HCT116 (cell line): ENCODE data around the gene RASAL2.

Experiments used
- EZH2 ChIP-seq: fragments of 200-600 bp; sonication (generic); IDR thresholded peaks from 2 replicates; pipeline ENCODE4 v1.6.1; 2017; ENCODE audit warnings: antibody characterized with exemption, mixed run types
- EZH2phosphoT487 ChIP-seq: fragments of 200-600 bp; IDR thresholded peaks from 2 replicates; pipeline ENCODE4 v1.6.1; 2018; ENCODE audit warnings: antibody characterized with exemption, borderline replicate concordance
- JUND ChIP-seq: IDR thresholded peaks from 2 replicates; pipeline ENCODE4 v1.6.1; 2012
- RAD21 ChIP-seq: IDR thresholded peaks from 2 replicates; pipeline ENCODE4 v1.6.1; 2012; ENCODE audit warnings: low read depth, mild to moderate bottlenecking
- SP1 ChIP-seq: IDR thresholded peaks from 2 replicates; pipeline ENCODE4 v1.6.1; 2012; ENCODE audit warnings: low read depth
- TF ChIP-seq, protein P1 (sequence below), 3 experiments: fragments of 200-600 bp in 1 of 3; sonication (generic) in 1 of 3; IDR thresholded peaks in 2 of 3; conservative IDR thresholded peaks in 1 of 3; 2 replicates each; pipeline ENCODE4 v1.5.1; 2012 to 2017; ENCODE audit warnings: low read depth in 2 of 3, low read length in 2 of 3, antibody characterized with exemption in 1 of 3, borderline replicate concordance in 1 of 3, control low read depth in 1 of 3, mild to moderate bottlenecking in 1 of 3, mixed read lengths in 1 of 3, mixed run types in 1 of 3, moderate library complexity in 1 of 3; ENCODE audit not compliant: insufficient read depth in 1 of 3
- TF ChIP-seq, protein P2 (sequence below): IDR thresholded peaks from 2 replicates; pipeline ENCODE4 v1.6.1; 2012; ENCODE audit warnings: low read depth
- TF ChIP-seq, protein P3 (sequence below): IDR thresholded peaks from 2 replicates; pipeline ENCODE4 v1.6.1; 2012

DNA sequence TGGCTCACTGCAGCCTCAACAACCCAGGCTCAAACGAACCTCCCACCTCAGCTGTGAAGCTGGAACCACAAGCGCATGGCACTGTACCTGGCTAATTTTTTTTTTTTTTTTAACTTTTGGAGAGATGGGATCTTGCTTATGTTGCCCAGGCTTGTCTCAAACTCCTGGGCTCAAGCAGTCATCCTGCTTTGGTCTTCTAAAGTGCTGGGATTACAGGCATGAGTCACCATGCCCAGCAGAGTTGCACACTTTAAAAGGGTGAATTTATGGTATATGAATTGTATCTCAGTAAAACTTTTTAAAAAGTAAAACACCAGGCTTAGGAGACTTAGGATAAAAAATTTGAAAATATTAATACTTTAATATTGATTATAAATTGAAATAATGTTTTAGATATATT is 303.8 kb downstream of the RASAL2 start:
- TF ChIP-seq, protein P1, sequence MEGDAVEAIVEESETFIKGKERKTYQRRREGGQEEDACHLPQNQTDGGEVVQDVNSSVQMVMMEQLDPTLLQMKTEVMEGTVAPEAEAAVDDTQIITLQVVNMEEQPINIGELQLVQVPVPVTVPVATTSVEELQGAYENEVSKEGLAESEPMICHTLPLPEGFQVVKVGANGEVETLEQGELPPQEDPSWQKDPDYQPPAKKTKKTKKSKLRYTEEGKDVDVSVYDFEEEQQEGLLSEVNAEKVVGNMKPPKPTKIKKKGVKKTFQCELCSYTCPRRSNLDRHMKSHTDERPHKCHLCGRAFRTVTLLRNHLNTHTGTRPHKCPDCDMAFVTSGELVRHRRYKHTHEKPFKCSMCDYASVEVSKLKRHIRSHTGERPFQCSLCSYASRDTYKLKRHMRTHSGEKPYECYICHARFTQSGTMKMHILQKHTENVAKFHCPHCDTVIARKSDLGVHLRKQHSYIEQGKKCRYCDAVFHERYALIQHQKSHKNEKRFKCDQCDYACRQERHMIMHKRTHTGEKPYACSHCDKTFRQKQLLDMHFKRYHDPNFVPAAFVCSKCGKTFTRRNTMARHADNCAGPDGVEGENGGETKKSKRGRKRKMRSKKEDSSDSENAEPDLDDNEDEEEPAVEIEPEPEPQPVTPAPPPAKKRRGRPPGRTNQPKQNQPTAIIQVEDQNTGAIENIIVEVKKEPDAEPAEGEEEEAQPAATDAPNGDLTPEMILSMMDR (IDR thresholded peaks at IDR 0.05 in 2 of 3, conservative IDR thresholded peaks at IDR 0.05 in 1 of 3; ENCODE audit: borderline replicate concordance in 1 of 3, insufficient read depth in 1 of 3, low read depth in 2 of 3, low read length in 2 of 3), result no peak
- TF ChIP-seq EZH2 (no peak), JUND (0 out of 2 replicates have a peak, but pooled peaks have one; percentile 7), EZH2phosphoT487 (no peak), SP1 (no peak; the same call in 1 of the 2 replicates), RAD21 (no peak)
- TF ChIP-seq, protein P2, sequence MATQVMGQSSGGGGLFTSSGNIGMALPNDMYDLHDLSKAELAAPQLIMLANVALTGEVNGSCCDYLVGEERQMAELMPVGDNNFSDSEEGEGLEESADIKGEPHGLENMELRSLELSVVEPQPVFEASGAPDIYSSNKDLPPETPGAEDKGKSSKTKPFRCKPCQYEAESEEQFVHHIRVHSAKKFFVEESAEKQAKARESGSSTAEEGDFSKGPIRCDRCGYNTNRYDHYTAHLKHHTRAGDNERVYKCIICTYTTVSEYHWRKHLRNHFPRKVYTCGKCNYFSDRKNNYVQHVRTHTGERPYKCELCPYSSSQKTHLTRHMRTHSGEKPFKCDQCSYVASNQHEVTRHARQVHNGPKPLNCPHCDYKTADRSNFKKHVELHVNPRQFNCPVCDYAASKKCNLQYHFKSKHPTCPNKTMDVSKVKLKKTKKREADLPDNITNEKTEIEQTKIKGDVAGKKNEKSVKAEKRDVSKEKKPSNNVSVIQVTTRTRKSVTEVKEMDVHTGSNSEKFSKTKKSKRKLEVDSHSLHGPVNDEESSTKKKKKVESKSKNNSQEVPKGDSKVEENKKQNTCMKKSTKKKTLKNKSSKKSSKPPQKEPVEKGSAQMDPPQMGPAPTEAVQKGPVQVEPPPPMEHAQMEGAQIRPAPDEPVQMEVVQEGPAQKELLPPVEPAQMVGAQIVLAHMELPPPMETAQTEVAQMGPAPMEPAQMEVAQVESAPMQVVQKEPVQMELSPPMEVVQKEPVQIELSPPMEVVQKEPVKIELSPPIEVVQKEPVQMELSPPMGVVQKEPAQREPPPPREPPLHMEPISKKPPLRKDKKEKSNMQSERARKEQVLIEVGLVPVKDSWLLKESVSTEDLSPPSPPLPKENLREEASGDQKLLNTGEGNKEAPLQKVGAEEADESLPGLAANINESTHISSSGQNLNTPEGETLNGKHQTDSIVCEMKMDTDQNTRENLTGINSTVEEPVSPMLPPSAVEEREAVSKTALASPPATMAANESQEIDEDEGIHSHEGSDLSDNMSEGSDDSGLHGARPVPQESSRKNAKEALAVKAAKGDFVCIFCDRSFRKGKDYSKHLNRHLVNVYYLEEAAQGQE, result no peak
- TF ChIP-seq, protein P3, sequence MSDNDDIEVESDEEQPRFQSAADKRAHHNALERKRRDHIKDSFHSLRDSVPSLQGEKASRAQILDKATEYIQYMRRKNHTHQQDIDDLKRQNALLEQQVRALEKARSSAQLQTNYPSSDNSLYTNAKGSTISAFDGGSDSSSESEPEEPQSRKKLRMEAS, result no peak
